ENCODE data around the gene DRC7.

The DRC7 gene

DNA sequence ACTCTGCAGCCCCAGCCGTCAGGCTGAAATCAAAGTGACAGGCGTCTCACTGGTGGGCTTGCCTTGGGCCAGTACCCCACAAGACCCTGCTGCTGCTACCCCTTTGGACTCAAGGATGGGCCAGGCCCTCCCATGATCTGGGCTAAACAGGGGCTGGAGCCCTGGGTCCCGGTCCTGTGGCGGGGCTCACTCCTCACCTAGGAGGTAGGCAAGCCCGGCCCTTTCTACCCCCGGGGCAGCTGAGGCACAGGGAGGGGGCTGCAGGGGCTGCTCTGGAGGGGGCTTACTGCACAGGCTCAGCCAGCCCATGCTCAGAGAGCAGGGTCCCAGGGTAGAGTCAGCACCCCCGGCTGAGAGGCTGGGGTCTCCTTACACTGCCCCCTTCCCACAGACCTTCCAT, 64.5 kb downstream of the DRC7 start:
- Mint-ChIP-seq H3K27ac (no peak overlapping the region), H3K27me3 (no peaks in the 10 kb centered on the region), H3K4me3 (no peak overlapping the region), H3K9me3 (no peaks in the 10 kb centered on the region), H3K4me1 (peaks cover 19% of the 10 kb centered on the region)
- ATAC-seq (no peak), DNase-seq (no peak)

DNA sequence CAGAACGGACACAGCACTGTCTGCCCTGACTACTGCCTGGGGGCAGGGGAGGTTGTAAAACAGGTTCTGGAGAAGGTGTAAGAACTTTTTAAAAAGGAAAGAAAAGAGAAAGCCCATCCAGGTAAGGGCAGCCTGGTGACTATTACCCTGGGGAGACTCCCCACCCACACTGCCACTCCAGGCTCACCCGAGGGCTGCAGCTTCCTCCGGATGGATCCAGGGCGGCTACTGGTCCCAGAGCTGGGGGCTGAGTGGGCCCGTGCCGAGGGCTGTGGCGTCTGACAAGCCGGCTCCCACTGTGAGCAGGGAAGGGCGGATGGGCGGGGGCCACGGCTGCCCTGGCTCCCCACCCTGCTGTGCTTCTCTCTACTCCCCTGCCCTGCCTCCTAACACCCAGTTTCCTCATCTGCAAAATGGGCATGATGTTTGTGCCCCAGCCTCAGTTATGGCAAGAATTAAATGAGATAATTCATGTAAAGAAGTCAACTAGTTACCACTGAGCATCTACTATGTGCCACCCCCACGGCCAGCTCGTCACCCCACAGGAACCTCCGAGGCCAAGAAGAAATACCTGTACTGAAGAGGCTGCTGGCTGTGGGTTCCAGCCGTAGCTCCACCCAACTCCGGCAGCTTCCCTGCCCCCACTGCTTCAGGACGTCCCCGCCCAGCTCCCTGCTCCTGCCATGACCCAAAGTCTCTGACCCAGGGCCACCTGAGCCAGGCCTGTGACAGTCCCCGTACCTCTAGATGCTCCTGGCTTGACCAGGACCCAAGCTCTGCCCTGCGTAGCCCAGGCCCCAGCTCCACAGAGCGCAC, 65.1 kb downstream of the DRC7 start:
- H3K4me3 Mint-ChIP-seq = no peak overlapping the region
- H3K9me3 Mint-ChIP-seq = no peaks in the 10 kb centered on the region
- ATAC-seq = no peak
- peaks cover 24% of the 10 kb centered on the region for H3K4me1 Mint-ChIP-seq
- H3K27me3 Mint-ChIP-seq = no peaks in the 10 kb centered on the region
- DNase-seq = no peak
- peak overlapping the region in 1 of 2 donors; percentile 71 for H3K27ac Mint-ChIP-seq

DNA sequence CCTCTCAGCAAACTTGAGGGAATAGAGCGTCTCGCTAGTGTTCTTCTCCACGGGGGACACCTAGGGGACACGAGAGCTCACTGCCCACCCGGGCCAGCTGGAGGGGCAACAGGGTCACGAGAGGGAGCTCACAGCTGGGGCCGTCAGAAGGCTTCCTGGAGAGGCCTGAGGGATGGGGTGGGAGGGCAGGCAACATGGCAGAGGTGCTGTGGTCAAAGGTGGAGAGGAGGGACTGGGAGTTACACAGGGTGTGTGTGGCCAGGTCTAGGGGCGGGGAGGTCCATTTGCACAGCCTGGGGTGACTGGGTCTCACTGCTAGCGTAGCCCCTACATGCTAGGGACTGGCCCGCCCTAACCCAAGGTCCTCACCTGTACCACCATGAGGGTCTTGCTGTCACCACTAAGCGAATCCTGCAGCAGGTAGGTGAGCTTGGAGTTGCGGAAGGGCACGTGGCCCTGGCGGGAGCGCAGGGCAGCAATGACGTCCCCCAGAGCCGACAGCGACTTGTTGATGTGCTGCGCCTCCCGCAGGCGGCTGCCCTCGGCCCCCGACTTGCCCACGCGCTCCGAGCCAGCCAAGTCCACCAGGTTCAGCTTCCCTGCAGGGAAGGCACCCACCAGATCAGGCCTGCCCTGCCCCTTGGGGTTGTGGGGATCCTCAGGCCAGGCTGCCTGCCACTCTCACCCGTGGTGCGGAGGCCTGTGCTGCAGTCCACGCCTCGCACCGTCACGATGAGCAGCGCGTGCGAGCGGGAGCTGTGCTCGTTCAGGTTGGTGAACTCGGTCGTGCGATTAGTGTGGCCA, 66.0 kb downstream of the DRC7 start:
- Mint-ChIP-seq H3K27ac (no peak overlapping the region), H3K9me3 (no peaks in the 10 kb centered on the region)

DNA sequence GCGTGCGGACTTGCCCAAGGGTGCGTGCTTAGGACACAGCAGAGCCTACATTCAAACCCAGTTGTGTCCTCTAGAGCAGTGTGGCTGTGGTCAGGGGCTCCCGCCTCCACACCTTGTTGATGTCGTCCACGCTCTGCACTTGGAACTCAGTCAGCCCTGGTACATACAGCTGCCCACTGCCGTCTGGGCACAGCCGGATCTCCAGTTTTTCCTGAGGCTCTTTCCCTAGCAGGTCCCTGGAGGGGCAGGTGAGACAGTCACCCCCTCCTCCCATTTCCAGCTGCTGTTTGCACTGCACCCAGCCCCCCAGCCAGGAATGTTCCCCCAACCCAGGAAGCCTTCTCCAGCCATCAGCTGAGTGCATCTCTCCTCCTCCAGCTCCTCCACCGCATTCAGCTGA, 66.7 kb downstream of the DRC7 start:
- Mint-ChIP-seq H3K9me3 (no peaks in the 10 kb centered on the region), H3K27ac (peak overlapping the region in 1 of 2 donors; percentile 87), H3K4me3 (no peak overlapping the region), H3K27me3 (no peaks in the 10 kb centered on the region), H3K4me1 (peaks cover 18% of the 10 kb centered on the region)
- DNase-seq (no peak), ATAC-seq (no peak)

More for the DNA sequence above, 66.0 kb downstream of the DRC7 start:
- DNase-seq (no peak), ATAC-seq (no peak)
- Mint-ChIP-seq H3K4me1 (peaks cover 25% of the 10 kb centered on the region), H3K4me3 (no peak overlapping the region), H3K27me3 (no peaks in the 10 kb centered on the region)

DNA sequence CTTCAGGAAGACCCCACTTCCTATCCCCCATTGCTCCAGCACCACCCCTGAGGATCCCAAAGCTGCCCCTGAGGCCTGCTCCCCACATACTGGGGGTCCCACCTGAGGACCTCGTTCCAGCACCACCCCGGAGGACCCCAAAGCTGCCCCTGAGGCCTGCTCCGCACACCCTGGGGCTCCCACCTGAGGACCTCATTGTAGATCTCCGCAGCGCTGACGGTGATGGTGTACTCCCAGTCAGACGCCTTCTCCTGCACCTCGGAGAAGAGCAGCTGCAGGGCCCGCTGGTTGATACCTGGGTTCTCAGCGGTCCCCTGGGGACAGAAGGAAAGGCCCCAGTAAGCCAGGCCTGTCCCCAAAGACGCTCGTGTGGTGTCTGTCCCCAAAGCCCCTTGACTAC, 67.4 kb downstream of the DRC7 start:
- H3K4me1 Mint-ChIP-seq = peaks cover 16% of the 10 kb centered on the region
- H3K27ac Mint-ChIP-seq = peak overlapping the region in 1 of 2 donors; percentile 16
- ATAC-seq (no peak), DNase-seq (no peak)
- no peaks in the 10 kb centered on the region for H3K27me3 Mint-ChIP-seq
- H3K9me3 Mint-ChIP-seq = no peaks in the 10 kb centered on the region
- H3K4me3 Mint-ChIP-seq = no peak overlapping the region

DNA sequence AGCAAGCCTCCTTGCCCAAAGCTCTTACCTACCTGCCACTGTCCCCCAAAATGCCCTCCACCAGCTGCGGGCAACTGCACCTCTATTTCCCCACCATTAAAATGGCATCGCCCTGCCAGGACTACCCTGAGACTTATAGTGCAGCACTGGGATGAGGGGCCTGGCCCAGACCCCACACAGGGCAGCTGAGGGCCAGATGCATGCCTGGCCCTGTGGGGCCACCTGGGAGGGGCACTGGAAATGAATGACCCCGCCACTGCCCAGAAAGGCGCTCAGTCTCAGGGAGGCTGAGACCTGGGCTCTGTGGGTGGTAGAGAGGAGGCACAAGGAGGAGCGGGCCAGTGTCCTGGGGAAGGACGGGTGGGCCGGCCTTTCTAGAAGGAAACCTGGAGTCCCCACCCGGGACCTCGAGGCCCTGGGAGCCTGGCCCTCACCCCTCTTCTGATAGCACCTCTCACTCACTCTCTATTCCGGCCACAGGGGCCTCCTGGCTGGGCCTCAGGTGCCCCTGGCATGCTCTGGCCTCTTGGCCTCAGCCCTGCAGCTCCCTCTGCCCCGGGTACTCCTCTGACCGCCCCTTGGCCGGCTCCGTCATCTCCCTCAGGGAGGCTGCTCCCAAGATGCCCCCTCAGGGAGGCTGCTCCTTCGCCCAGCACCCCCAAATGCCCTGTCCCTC, 67.9 kb downstream of the DRC7 start:
- Mint-ChIP-seq H3K4me1 (peaks cover 16% of the 10 kb centered on the region), H3K27ac (no peak overlapping the region), H3K4me3 (no peak overlapping the region), H3K9me3 (no peaks in the 10 kb centered on the region), H3K27me3 (no peaks in the 10 kb centered on the region)
- no peak for DNase-seq
- ATAC-seq = no peak

DNA sequence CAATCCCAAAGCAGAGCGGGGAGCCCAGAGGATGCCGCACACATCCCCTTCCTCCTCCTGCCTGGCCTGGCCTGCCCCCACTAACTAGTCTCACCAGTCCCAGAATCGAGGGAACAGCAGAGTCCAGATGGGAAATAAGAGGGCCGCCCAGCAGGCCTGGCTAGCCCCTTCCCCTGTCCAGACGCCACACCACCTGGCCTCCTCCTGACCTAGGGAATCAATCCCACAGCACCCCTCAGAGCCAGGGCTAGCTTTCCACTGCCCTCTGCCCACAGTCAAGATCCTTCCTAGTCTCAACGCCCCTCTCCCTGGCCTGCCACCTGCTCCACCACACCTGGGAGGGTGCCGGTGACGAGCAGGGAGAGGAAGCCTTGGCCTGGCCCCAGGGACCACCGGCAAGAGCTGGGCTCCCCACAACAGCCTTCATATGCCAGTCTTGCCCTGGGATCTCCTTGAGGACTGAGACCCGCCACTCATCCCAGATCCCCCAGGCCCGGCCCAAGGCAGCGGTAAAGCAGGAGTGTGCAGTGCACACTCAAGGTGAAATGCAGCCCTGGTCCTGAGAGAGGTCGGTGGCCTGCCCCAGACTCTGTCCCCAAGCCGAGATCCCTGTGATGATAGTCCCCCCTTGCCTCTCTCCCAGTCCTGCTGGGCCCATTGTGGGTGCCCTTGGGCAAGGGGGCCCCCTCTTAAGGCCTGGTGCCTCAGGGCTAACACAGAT, 68.8 kb downstream of the DRC7 start:
- Mint-ChIP-seq H3K27ac (no peak overlapping the region), H3K4me1 (peaks cover 16% of the 10 kb centered on the region), H3K9me3 (no peaks in the 10 kb centered on the region), H3K27me3 (no peaks in the 10 kb centered on the region), H3K4me3 (no peak overlapping the region)
- DNase-seq (no peak), ATAC-seq (no peak)

DNA sequence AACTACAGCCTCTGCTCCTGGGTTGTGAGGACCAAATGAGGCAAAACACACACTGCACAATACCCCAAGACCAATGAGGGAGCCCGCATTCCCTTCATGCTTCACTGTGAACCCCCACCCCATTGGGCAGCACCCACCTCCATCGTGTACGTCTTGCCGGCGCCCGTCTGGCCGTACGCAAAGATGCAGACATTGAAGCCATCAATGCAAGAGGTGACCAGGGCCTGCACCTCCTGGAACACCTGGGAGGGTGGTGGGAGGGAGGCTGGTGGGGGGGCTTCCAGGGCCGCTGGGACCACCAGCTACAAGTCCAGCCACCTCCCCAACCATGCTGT, 69.4 kb downstream of the DRC7 start:
- Mint-ChIP-seq H3K27me3 (no peaks in the 10 kb centered on the region), H3K27ac (no peak overlapping the region), H3K4me1 (peaks cover 16% of the 10 kb centered on the region), H3K9me3 (no peaks in the 10 kb centered on the region), H3K4me3 (no peak overlapping the region)
- DNase-seq (no peak), ATAC-seq (no peak)

DNA sequence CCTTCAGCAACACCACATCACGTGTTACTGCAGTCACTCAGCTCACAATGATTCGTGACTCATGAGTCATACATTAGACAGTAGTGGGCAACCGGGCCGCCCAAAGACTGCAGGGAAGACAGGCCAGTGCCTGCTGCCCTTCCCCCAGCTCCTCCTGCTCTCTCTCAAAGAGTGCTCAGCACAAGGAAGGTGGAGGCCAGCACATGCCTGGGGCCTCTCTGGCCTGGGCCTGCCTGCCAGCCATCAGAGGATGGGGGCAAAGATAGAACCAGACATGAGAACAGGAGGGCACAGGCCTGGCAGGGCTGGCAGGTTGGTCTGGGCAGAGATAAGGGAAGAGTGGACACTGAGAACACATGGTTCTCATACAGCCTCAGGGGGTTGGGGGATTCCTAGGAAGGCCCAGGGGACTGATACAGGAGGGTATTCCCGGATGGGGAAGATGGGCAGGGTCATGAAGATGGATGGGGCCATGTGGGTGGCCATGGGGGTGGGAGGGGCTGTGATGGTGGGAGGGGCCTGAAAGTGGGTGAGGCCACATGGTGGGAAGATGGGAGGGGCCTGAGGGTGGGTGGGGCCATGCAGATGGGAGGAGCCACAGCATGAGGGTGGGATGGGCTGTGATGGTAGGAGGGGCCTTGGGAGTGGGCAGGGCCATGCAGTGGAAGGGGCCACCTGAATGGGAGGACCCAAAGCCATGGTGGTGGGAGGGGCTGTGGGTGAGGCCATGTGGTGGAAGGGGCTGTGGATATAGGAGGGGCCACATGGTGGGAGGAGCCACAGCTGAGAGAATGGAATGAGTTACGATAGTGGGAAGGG, 69.9 kb downstream of the DRC7 start:
- Mint-ChIP-seq H3K9me3 (no peaks in the 10 kb centered on the region), H3K4me3 (no peak overlapping the region), H3K4me1 (peaks cover 11% of the 10 kb centered on the region), H3K27me3 (no peaks in the 10 kb centered on the region), H3K27ac (peak overlapping the region in 1 of 2 donors; percentile 69)
- DNase-seq = no peak
- ATAC-seq = peak; percentile 19

DNA sequence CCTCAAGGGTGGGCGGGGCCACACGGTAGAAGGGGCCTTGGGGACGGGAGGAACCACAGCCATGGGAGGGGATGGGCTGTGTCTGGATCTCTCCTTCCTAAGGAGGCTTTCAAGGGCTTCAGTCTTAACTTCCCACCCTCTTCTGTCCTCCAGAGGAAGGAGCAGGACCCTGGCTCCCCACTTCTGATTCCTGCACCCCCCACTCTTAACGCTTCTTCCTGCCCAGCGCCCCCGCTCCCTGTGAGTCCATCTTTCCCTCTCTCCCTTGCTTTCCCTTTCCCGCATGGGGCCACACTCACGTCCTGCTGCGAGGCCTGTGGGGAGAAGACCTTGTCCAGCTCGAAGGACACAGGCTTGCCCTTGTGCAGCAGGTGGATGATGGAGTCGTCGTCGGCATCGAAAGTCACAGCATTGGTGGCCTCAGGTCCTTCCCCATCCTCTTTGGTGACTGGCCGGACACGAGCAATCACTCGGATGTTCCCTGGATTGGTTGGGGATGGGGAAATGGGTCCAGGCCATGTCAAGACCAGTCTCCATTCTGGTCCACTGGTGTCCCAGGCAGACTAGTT, 70.6 kb downstream of the DRC7 start:
- no peak for ATAC-seq
- DNase-seq = no peak
- Mint-ChIP-seq H3K9me3 (no peaks in the 10 kb centered on the region), H3K27me3 (no peaks in the 10 kb centered on the region), H3K4me1 (peaks cover 6% of the 10 kb centered on the region), H3K4me3 (no peak overlapping the region), H3K27ac (no peak overlapping the region)

DNA sequence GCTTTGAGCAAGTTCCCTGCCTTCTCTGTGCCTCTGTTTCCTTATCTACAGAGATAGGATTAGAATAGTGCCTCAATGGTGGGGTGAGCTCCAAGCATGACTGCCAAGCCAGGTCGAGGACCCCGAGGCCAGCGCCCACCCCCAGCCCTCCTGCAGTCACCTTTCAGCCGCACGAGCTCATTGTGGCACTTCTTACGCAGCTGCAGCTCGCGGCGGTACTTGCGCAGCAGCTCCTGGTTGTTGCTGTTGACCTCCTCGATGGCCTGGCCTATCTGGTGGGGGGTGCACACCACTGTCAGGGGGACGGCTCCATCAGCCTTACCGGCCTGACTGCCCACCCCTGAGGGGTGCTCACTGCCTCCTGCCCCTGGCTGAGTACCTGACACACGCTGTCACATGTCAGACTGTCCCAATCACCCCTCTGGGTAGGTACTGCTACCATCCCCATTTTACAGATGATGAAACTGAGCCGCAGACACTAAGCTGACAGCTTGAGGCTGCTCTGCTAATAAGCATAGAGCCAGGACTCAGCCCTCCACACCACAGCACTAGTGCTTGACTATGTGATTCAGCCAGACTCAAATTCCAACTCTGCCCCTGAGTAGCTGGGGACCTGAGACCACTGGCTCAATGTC, 72.2 kb downstream of the DRC7 start:
- Mint-ChIP-seq H3K4me1 (peaks cover 6% of the 10 kb centered on the region), H3K4me3 (no peak overlapping the region), H3K27ac (no peak overlapping the region), H3K9me3 (no peaks in the 10 kb centered on the region), H3K27me3 (no peaks in the 10 kb centered on the region)
- ATAC-seq (no peak), DNase-seq (no peak)

DNA sequence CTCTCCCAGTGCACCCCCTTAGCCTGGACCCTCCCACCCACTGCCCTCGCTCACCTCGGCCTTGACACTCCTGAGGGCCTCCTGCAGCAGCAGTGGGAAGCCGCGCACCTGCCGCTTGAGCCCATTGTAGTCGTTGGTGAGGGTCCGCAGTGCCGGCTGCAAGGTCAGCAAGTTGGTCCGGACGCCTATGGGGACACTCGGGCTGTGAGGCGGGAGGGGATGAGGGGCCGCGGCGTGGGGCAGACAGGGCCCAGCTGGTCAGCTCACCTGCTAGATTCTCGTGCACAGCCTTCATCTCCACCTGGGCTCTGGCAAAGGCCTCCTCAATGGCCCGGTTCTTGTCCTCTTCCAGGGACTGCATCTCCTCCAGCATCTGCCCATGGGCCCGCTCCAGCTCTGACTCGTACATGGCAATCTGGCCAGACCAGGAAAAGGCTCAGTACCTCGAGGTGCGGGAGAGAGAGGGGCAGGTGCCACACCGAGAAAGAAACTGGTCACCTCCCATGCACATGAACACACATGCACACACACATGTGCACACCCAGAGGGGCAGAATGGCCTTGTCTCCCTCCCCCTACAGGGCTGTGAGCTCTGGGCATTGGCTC, 75.0 kb downstream of the DRC7 start:
- Mint-ChIP-seq H3K27me3 (no peaks in the 10 kb centered on the region), H3K4me1 (peaks cover 1% of the 10 kb centered on the region), H3K9me3 (no peaks in the 10 kb centered on the region), H3K27ac (no peak overlapping the region), H3K4me3 (no peak overlapping the region)
- DNase-seq (no peak), ATAC-seq (peak; percentile 7)

DNA sequence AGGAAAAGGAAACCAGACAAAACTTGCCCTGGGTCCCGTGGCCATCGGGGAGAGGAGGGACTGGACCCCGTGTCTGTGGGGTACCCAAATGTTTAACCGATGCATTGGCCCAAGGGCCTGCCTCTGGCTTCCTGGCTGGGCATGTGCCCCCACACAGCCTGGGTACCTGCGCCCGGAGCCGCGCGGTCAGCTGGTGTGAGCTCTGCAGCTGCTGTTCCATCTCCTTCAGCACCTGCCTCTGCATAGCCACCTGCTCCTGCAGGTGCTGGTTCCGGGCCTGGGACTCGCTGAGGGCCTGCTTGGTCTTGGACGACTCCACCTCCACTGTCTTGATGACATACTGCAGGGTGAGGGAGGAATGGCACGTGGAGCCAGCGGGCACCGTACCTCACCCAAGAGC, 75.8 kb downstream of the DRC7 start:
- no peaks in the 10 kb centered on the region for H3K4me1 Mint-ChIP-seq
- DNase-seq = no peak
- H3K27me3 Mint-ChIP-seq = no peaks in the 10 kb centered on the region
- no peaks in the 10 kb centered on the region for H3K9me3 Mint-ChIP-seq
- peak; percentile 13 for ATAC-seq
- H3K27ac Mint-ChIP-seq = no peak overlapping the region
- no peak overlapping the region for H3K4me3 Mint-ChIP-seq

Measured in stimulated activated naive CD8-positive, alpha-beta T cell treated with anti-CD3 and anti-CD28 coated beads, Interleukin-15, amount 100 ng/mL, for 72 hours (primary cell).